Liver (tissue), 9 donors: ENCODE measurements around the gene ALMS1. TPM values are rescaled to one million over a fixed set of nuclear protein-coding genes. Genes with fewer than 3 reads are reported as not detected.

Source experiments
- DNase-seq: peaks from one replicate; pipeline ENCODE4 v3.0.0-alpha.2; 2017; ENCODE audit warnings: low spot score
- H3K27ac ChIP-seq, 2 donors: one replicate each; pipeline ENCODE4 v1.7.0; 2013; ENCODE audit warnings: inconsistent platforms in 2 of 2, low read length in 2 of 2, control low read depth in 1 of 2, low read depth in 1 of 2, mild to moderate bottlenecking in 1 of 2
- H3K27me3 ChIP-seq, 4 donors: one replicate each; pipeline versions ENCODE4 v1.6.1 to v1.7.0; 2013; ENCODE audit warnings: low read length in 3 of 4, inconsistent platforms in 1 of 4, mild to moderate bottlenecking in 1 of 4, moderate library complexity in 1 of 4; ENCODE audit not compliant: control insufficient read depth in 4 of 4, insufficient read depth in 4 of 4
- H3K36me3 ChIP-seq, 4 donors: one replicate each; pipeline versions ENCODE4 v1.6.1 to v1.7.0; 2013; ENCODE audit warnings: low read length in 3 of 4, mild to moderate bottlenecking in 3 of 4, low read depth in 1 of 4, moderate library complexity in 1 of 4; ENCODE audit not compliant: control insufficient read depth in 4 of 4, insufficient read depth in 3 of 4
- H3K4me1 ChIP-seq, 4 donors: one replicate each; pipeline versions ENCODE4 v1.6.1 to v1.7.0; 2013; ENCODE audit warnings: low read length in 3 of 4, mild to moderate bottlenecking in 3 of 4, moderate library complexity in 1 of 4; ENCODE audit not compliant: control insufficient read depth in 4 of 4, insufficient read depth in 4 of 4
- H3K4me3 ChIP-seq, 3 donors: one replicate each; pipeline versions ENCODE4 v1.6.1 to v1.7.0; 2013; ENCODE audit warnings: low read length in 3 of 3, control low read depth in 1 of 3, low read depth in 1 of 3, mild to moderate bottlenecking in 1 of 3
- H3K9ac ChIP-seq, 2 donors: one replicate each; pipeline ENCODE4 v1.7.0; 2013; ENCODE audit warnings: low read length in 2 of 2, mild to moderate bottlenecking in 2 of 2, moderate library complexity in 2 of 2, control low read depth in 1 of 2, low read depth in 1 of 2
- H3K9me3 ChIP-seq, 4 donors: one replicate each; pipeline versions ENCODE4 v1.6.1 to v1.7.0; 2013; ENCODE audit warnings: low read length in 3 of 4; ENCODE audit not compliant: control insufficient read depth in 4 of 4
- EGR1 ChIP-seq, 2 donors: IDR thresholded peaks; 2 replicates each; pipeline ENCODE4 v1.6.1; 2016 to 2018; ENCODE audit warnings: antibody characterized with exemption in 2 of 2, low read depth in 2 of 2
- FOXA1 ChIP-seq: IDR thresholded peaks from 2 replicates; pipeline ENCODE4 v1.6.1; 2016; ENCODE audit warnings: antibody characterized with exemption
- FOXA2 ChIP-seq: IDR thresholded peaks from 2 replicates; pipeline ENCODE4 v1.6.1; 2016; ENCODE audit warnings: antibody characterized with exemption
- GABPA ChIP-seq, 2 donors: IDR thresholded peaks in 1 of 2; conservative IDR thresholded peaks in 1 of 2; 2 replicates each; pipeline ENCODE4 v1.6.1; 2016; ENCODE audit warnings: antibody characterized with exemption in 2 of 2, mild to moderate bottlenecking in 1 of 2, moderate library complexity in 1 of 2
- HNF4A ChIP-seq, 2 donors: conservative IDR thresholded peaks; 2 replicates each; pipeline ENCODE4 v1.6.1; 2016; ENCODE audit warnings: antibody characterized with exemption in 2 of 2, mild to moderate bottlenecking in 2 of 2
- JUND ChIP-seq, 2 donors: IDR thresholded peaks; 2 replicates each; pipeline ENCODE4 v1.6.1; 2016; ENCODE audit warnings: antibody characterized with exemption in 2 of 2
- NR2F2 ChIP-seq: IDR thresholded peaks from 2 replicates; pipeline ENCODE4 v1.6.1; 2016; ENCODE audit warnings: antibody characterized with exemption
- RAD21 ChIP-seq, 2 donors: IDR thresholded peaks; 2 replicates each; pipeline ENCODE4 v1.6.1; 2016; ENCODE audit warnings: antibody characterized with exemption in 2 of 2, mild to moderate bottlenecking in 2 of 2
- RXRA ChIP-seq, 2 donors: IDR thresholded peaks; 2 replicates each; pipeline ENCODE4 v1.6.1; 2017 to 2018; ENCODE audit warnings: antibody characterized with exemption in 2 of 2, mild to moderate bottlenecking in 1 of 2
- SP1 ChIP-seq: IDR thresholded peaks from 2 replicates; pipeline ENCODE4 v1.6.1; 2018; ENCODE audit warnings: antibody characterized with exemption, mild to moderate bottlenecking
- TAF1 ChIP-seq: conservative IDR thresholded peaks from 2 replicates; pipeline ENCODE4 v1.6.1; 2016; ENCODE audit warnings: antibody characterized with exemption, mild to moderate bottlenecking
- YY1 ChIP-seq: IDR thresholded peaks from 2 replicates; pipeline ENCODE4 v1.6.1; 2016; ENCODE audit warnings: antibody characterized with exemption, mild to moderate bottlenecking
- WGBS: extraction: QIAGEN DNeasy Blood & Tissue Kit; methylation state at CpG from one replicate; pipeline ENCODE4 v1.1.7; 2013; 5-methylcytosine and 5-hydroxymethylcytosine counted together
- polyA plus RNA-seq, 2 donors: library from polyadenylated mRNA; stranded (reverse) in 1 of 2; unstranded in 1 of 2; fragments of 200-250 nt in 1 of 2; fragments of >200 nt in 1 of 2; fragmentation: Nextera tagmentation in 1 of 2; extraction: Ambion mirVana in 1 of 2; gene quantifications; one replicate each; pipeline versions ENCODE4 v1.2.1 to v1.2.3, GENCODE V29; 2013 to 2015
- total RNA-seq, 2 donors: library from RNA; depleted of rRNA; stranded (reverse); fragments of >200 nt; gene quantifications; one replicate each; pipeline ENCODE4 v1.2.3, GENCODE V29; 2014
- TF ChIP-seq, protein P1 (sequence below): fragments of 150-350 bp; IDR thresholded peaks from 2 replicates; pipeline ENCODE4 v1.5.1; 2017; ENCODE audit warnings: improper control_type of control experiment, low read depth, low read length; ENCODE audit not compliant: missing input control
- TF ChIP-seq, protein P2 (sequence below): IDR thresholded peaks from 2 replicates; pipeline ENCODE4 v1.6.1; 2016; ENCODE audit warnings: antibody characterized with exemption, mild to moderate bottlenecking
- TF ChIP-seq, protein P3 (sequence below): IDR thresholded peaks from 2 replicates; pipeline ENCODE4 v1.6.1; 2016; ENCODE audit warnings: antibody characterized with exemption
- TF ChIP-seq, protein P4 (sequence below): IDR thresholded peaks from 2 replicates; pipeline ENCODE4 v1.6.1; 2016; ENCODE audit warnings: antibody characterized with exemption
- TF ChIP-seq, protein P5 (sequence below): IDR thresholded peaks from 2 replicates; pipeline ENCODE4 v1.6.1; 2016; ENCODE audit warnings: antibody characterized with exemption
- donor health status: healthy.
- donor health status: healthy.
- donor health status: healthy.
- donor health status: healthy.
- donor health status: healthy.

The ALMS1 gene
- total and polyA plus RNA-seq, 4 donors = 2.1 to 18.3 (median 7.0) TPM

DNA sequence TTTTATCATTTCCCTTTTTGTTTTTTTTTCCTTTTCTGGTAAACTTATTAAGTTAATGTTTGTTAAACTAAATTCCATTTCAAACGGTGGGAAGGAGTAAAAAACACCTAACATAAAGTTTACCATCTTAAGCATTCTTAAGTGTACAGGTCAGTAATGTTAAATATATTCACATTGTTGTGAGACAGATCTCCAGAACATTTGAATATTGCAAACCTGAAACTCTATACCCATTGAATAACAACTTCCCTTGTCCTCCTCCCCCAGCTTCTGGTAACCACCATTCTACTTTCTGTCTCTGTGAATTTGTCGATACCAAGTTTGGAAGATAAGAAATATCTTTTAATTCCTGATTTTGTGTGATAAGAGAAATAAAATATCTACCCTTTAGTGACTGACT is 268.5 kb downstream of the ALMS1 start:
- TF ChIP-seq, protein P1, sequence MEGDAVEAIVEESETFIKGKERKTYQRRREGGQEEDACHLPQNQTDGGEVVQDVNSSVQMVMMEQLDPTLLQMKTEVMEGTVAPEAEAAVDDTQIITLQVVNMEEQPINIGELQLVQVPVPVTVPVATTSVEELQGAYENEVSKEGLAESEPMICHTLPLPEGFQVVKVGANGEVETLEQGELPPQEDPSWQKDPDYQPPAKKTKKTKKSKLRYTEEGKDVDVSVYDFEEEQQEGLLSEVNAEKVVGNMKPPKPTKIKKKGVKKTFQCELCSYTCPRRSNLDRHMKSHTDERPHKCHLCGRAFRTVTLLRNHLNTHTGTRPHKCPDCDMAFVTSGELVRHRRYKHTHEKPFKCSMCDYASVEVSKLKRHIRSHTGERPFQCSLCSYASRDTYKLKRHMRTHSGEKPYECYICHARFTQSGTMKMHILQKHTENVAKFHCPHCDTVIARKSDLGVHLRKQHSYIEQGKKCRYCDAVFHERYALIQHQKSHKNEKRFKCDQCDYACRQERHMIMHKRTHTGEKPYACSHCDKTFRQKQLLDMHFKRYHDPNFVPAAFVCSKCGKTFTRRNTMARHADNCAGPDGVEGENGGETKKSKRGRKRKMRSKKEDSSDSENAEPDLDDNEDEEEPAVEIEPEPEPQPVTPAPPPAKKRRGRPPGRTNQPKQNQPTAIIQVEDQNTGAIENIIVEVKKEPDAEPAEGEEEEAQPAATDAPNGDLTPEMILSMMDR = no peak
- TF ChIP-seq, protein P2, sequence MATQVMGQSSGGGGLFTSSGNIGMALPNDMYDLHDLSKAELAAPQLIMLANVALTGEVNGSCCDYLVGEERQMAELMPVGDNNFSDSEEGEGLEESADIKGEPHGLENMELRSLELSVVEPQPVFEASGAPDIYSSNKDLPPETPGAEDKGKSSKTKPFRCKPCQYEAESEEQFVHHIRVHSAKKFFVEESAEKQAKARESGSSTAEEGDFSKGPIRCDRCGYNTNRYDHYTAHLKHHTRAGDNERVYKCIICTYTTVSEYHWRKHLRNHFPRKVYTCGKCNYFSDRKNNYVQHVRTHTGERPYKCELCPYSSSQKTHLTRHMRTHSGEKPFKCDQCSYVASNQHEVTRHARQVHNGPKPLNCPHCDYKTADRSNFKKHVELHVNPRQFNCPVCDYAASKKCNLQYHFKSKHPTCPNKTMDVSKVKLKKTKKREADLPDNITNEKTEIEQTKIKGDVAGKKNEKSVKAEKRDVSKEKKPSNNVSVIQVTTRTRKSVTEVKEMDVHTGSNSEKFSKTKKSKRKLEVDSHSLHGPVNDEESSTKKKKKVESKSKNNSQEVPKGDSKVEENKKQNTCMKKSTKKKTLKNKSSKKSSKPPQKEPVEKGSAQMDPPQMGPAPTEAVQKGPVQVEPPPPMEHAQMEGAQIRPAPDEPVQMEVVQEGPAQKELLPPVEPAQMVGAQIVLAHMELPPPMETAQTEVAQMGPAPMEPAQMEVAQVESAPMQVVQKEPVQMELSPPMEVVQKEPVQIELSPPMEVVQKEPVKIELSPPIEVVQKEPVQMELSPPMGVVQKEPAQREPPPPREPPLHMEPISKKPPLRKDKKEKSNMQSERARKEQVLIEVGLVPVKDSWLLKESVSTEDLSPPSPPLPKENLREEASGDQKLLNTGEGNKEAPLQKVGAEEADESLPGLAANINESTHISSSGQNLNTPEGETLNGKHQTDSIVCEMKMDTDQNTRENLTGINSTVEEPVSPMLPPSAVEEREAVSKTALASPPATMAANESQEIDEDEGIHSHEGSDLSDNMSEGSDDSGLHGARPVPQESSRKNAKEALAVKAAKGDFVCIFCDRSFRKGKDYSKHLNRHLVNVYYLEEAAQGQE = no peak
- no peak for TF ChIP-seq EGR1 (IDR thresholded peaks at IDR 0.05; ENCODE audit: low read depth in 2 of 2)
- no peak for TF ChIP-seq SP1
- TF ChIP-seq FOXA2 = no peak
- no peak for TF ChIP-seq RXRA (IDR thresholded peaks at IDR 0.05)
- TF ChIP-seq, protein P3, sequence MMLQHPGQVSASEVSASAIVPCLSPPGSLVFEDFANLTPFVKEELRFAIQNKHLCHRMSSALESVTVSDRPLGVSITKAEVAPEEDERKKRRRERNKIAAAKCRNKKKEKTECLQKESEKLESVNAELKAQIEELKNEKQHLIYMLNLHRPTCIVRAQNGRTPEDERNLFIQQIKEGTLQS = no peak
- no peak for TF ChIP-seq NR2F2
- TF ChIP-seq, protein P4, sequence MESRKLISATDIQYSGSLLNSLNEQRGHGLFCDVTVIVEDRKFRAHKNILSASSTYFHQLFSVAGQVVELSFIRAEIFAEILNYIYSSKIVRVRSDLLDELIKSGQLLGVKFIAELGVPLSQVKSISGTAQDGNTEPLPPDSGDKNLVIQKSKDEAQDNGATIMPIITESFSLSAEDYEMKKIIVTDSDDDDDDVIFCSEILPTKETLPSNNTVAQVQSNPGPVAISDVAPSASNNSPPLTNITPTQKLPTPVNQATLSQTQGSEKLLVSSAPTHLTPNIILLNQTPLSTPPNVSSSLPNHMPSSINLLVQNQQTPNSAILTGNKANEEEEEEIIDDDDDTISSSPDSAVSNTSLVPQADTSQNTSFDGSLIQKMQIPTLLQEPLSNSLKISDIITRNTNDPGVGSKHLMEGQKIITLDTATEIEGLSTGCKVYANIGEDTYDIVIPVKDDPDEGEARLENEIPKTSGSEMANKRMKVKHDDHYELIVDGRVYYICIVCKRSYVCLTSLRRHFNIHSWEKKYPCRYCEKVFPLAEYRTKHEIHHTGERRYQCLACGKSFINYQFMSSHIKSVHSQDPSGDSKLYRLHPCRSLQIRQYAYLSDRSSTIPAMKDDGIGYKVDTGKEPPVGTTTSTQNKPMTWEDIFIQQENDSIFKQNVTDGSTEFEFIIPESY = no peak
- TF ChIP-seq FOXA1 = no peak
- TF ChIP-seq GABPA (IDR thresholded peaks at IDR 0.05 in 1 of 2, conservative IDR thresholded peaks at IDR 0.05 in 1 of 2) = no peak
- no peak for TF ChIP-seq RAD21 (IDR thresholded peaks at IDR 0.05)
- no peak for TF ChIP-seq YY1
- TF ChIP-seq, protein P5, sequence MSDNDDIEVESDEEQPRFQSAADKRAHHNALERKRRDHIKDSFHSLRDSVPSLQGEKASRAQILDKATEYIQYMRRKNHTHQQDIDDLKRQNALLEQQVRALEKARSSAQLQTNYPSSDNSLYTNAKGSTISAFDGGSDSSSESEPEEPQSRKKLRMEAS = no peak
- no peak for TF ChIP-seq TAF1
- no peak for TF ChIP-seq JUND (IDR thresholded peaks at IDR 0.05)
- no peak for TF ChIP-seq HNF4A (conservative IDR thresholded peaks at IDR 0.05)
- no peak overlapping the region for H3K9ac ChIP-seq
- no peak overlapping the region for H3K4me3 ChIP-seq
- H3K27me3 ChIP-seq = no peaks in the 10 kb centered on the region
- H3K27ac ChIP-seq = no peak overlapping the region
- no peaks in the 10 kb centered on the region for H3K9me3 ChIP-seq
- H3K36me3 ChIP-seq = no peaks in the 10 kb centered on the region
- H3K4me1 ChIP-seq = peaks cover 0 to 11% (median 7%) of the 10 kb centered on the region in 4 donors
- WGBS = 68% methylated on average over 2 of the region's 2 CpGs
- no peak for DNase-seq

Other genes starting within 250 kb of the ALMS1 start
- not detected for gene NOTO, start 183.3 kb upstream of the ALMS1 start, total RNA-seq
- gene NOTO, start 183.3 kb upstream of the ALMS1 start, polyA plus RNA-seq = not detected
- gene SMYD5, start 171.6 kb upstream of the ALMS1 start, total RNA-seq = 1 to 10 TPM; 5.3 to 6.3 TPM
- gene SMYD5, start 171.6 kb upstream of the ALMS1 start, polyA plus RNA-seq = 1 to 10 TPM; 3.9 to 8.8 TPM
- 10 to 100 TPM; 12.1 to 25.4 TPM for gene PRADC1, start 152.6 kb upstream of the ALMS1 start, total RNA-seq
- 10 to 100 TPM; 35.7 to 41.4 TPM for gene PRADC1, start 152.6 kb upstream of the ALMS1 start, polyA plus RNA-seq
- gene CCT7, start 151.5 kb upstream of the ALMS1 start, total RNA-seq = 100 to 1,000 TPM; 106 to 115 TPM
- 10 to 100 TPM; 83.7 to 96.2 TPM for gene CCT7, start 151.5 kb upstream of the ALMS1 start, polyA plus RNA-seq
- under 1 TPM; 0.50 to 0.51 TPM for gene FBXO41, start 101.4 kb upstream of the ALMS1 start, total RNA-seq
- under 1 TPM; 0.06 to 0.25 TPM for gene FBXO41, start 101.4 kb upstream of the ALMS1 start, polyA plus RNA-seq
- not detected for gene EGR4, start 92.3 kb upstream of the ALMS1 start, total RNA-seq
- gene EGR4, start 92.3 kb upstream of the ALMS1 start, polyA plus RNA-seq = under 1 TPM in 1 of 2 donors, not detected in 1; 0.02 TPM